ENCODE measurements around the gene GNAS. TPM values are rescaled to one million over a fixed set of nuclear protein-coding genes. Genes with fewer than 3 reads are reported as not detected.

GNAS gene
- total and polyA plus RNA-seq, 9 of the 15 experiments (the other 6 are each of a cell fraction or from before 2014, with no cell fraction given) = 128 to 648 (median 266) TPM

DNA sequence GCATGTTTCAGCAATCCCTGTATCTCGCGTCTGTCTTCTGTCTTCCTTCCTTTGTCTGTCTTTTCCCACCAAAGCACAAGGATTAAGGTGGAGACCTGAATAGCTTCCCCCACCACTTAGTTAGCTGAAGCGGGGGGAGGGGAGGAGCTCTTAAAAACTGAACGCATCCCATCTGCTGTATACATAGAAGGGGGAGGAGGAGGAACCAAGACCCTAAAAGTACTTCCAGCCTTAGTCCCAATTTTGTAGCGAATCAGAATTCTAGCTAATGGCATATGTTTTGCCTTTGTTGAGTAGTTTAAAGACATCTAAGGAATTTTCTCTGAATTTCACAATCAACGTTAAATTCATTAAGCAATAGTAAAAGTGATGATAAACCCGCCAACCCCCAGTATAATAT lies 47.9 kb downstream of the GNAS start:
- no peaks in the 10 kb centered on the region; the same call in 1 of the 2 replicates for H4K20me1 ChIP-seq (replicated peaks; ENCODE audit: control insufficient read depth, insufficient read depth, low read length)
- no peak overlapping the region for H3K4me2 ChIP-seq (ENCODE audit: insufficient read depth, low read length)
- CTCF ChIA-PET (ENCODE audit: low intra/inter-chr PET ratio) = no interaction called here

More for the DNA sequence above, 47.9 kb downstream of the GNAS start:
- no peaks in the 10 kb centered on the region for H3K9me3 ChIP-seq (replicated peaks; ENCODE audit: control insufficient read depth, insufficient read depth, low read depth, low read length)
- POLR2A ChIA-PET = interaction anchor here (1.0 to 1.5 kb wide), 3 partner anchors 9 to 22 kb away, joined by 3 to 5 read pairs (median 3); no protein-coding TSS in a partner anchor
- 94% methylated on average over 6 of the region's 7 CpGs for WGBS (ENCODE audit: insufficient coverage, low coverage, missing lambda C conversion rate)
- H2AFZ ChIP-seq (ENCODE audit: low read depth, low read length) = no peak overlapping the region
- H3K9ac ChIP-seq (ENCODE audit: insufficient read depth in 1 of 2, low read depth in 2 of 2, low read length in 2 of 2) = no peak overlapping the region
- TF ChIP-seq ZNF584 (CRISPR knock-in tag; IDR thresholded peaks at IDR 0.05; ENCODE audit: low read depth) (no peak), GATA2 (CRISPR knock-in tag; IDR thresholded peaks at IDR 0.05) (no peak), NCOA1 (IDR thresholded peaks at IDR 0.05; ENCODE audit: low read depth) (no peak), MEF2D (tag; conservative IDR thresholded peaks at IDR 0.05; ENCODE audit: low read depth) (no peak), EZH2 (IDR thresholded peaks at IDR 0.05; ENCODE audit: borderline replicate concordance, low read depth, low read length) (no peak), ZNF282 (CRISPR knock-in tag; IDR thresholded peaks at IDR 0.05) (no peak), ZNF121 (CRISPR knock-in tag; conservative IDR thresholded peaks at IDR 0.05) (no peak)
- TF ChIP-seq, protein P1, sequence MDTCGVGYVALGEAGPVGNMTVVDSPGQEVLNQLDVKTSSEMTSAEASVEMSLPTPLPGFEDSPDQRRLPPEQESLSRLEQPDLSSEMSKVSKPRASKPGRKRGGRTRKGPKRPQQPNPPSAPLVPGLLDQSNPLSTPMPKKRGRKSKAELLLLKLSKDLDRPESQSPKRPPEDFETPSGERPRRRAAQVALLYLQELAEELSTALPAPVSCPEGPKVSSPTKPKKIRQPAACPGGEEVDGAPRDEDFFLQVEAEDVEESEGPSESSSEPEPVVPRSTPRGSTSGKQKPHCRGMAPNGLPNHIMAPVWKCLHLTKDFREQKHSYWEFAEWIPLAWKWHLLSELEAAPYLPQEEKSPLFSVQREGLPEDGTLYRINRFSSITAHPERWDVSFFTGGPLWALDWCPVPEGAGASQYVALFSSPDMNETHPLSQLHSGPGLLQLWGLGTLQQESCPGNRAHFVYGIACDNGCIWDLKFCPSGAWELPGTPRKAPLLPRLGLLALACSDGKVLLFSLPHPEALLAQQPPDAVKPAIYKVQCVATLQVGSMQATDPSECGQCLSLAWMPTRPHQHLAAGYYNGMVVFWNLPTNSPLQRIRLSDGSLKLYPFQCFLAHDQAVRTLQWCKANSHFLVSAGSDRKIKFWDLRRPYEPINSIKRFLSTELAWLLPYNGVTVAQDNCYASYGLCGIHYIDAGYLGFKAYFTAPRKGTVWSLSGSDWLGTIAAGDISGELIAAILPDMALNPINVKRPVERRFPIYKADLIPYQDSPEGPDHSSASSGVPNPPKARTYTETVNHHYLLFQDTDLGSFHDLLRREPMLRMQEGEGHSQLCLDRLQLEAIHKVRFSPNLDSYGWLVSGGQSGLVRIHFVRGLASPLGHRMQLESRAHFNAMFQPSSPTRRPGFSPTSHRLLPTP (IDR thresholded peaks at IDR 0.05; ENCODE audit: borderline replicate concordance, extremely low read depth, insufficient read length) = no peak
- TF ChIP-seq, protein P2, sequence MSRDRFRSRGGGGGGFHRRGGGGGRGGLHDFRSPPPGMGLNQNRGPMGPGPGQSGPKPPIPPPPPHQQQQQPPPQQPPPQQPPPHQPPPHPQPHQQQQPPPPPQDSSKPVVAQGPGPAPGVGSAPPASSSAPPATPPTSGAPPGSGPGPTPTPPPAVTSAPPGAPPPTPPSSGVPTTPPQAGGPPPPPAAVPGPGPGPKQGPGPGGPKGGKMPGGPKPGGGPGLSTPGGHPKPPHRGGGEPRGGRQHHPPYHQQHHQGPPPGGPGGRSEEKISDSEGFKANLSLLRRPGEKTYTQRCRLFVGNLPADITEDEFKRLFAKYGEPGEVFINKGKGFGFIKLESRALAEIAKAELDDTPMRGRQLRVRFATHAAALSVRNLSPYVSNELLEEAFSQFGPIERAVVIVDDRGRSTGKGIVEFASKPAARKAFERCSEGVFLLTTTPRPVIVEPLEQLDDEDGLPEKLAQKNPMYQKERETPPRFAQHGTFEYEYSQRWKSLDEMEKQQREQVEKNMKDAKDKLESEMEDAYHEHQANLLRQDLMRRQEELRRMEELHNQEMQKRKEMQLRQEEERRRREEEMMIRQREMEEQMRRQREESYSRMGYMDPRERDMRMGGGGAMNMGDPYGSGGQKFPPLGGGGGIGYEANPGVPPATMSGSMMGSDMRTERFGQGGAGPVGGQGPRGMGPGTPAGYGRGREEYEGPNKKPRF (IDR thresholded peaks at IDR 0.05; ENCODE audit: low read depth, low read length) = no peak
- peaks cover 73% of the 10 kb centered on the region for H3K79me2 ChIP-seq (ENCODE audit: control insufficient read depth, insufficient read depth, low read length)
- H3K4me1 ChIP-seq (replicated peaks in 1 of 2; ENCODE audit: control insufficient read depth in 2 of 2, insufficient read depth in 2 of 2, low read length in 2 of 2) = peaks cover 0 to 3% of the 10 kb centered on the region in 2 experiments; a peak in 3 of 5 replicates
- ATAC-seq (no peak), DNase-seq (ENCODE audit: extremely low read depth in 1 of 4, low spot score in 3 of 4) (no peak), FAIRE-seq (no peak)
- H3K9me1 ChIP-seq (ENCODE audit: control insufficient read depth, insufficient read depth, low read length) = no peaks in the 10 kb centered on the region
- intact Hi-C loops (cut with micrococcal nuclease) (no loop called here), in situ Hi-C loops (cut with MboI) (no loop called here)
- H3K27ac ChIP-seq (ENCODE audit: extremely low read depth, low read depth, low read length) = no peak overlapping the region
- H3K36me3 ChIP-seq (ENCODE audit: control insufficient read depth, insufficient read depth, low read length) = peaks cover 94% of the 10 kb centered on the region
- BruUV-seq (replicated peaks) = no TSS peak
- no peaks in the 10 kb centered on the region for H3K27me3 ChIP-seq (ENCODE audit: control insufficient read depth in 2 of 2, insufficient read depth in 2 of 2, low read length in 2 of 2)
- H3K4me3 ChIP-seq = no peak overlapping the region
